ENCODE data around the gene MED1.
"Not testable (repeated sequence)": the region's sequence is repeated elsewhere in the genome, so short reads cannot be mapped to it uniquely, and the experiment has no call there.

MED1 gene

GRCh38 chr17:39450847-39451581 is at the start of gene MED1:
TSS of gene MED1 (minus strand) at chr17:39451263. CDS start at chr17:39451062, 201 bp downstream.
- peak; percentile 99 for DNase-seq (ENCODE audit: low spot score)

- not testable (repeated sequence) for DNase-seq (ENCODE audit: low spot score)
Measured at GRCh38 chr17:39496921-39497320, 45.9 kb upstream of the MED1 start.

- no peak for DNase-seq (ENCODE audit: low spot score)
Measured at GRCh38 chr17:39487946-39488345, 36.9 kb upstream of the MED1 start.

GRCh38 chr17:39487490-39487889 is 36.4 kb upstream of the MED1 start:
- DNase-seq (ENCODE audit: low spot score) = not testable (repeated sequence)

- no peak for DNase-seq (ENCODE audit: low spot score)
Measured at GRCh38 chr17:39486242-39486641, 35.2 kb upstream of the MED1 start.

GRCh38 chr17:39485555-39485954 is 34.5 kb upstream of the MED1 start:
- no peak for DNase-seq (ENCODE audit: low spot score)

GRCh38 chr17:39484178-39484577 is 33.1 kb upstream of the MED1 start:
- no peak for DNase-seq (ENCODE audit: low spot score)

- DNase-seq (ENCODE audit: low spot score) = no peak
Measured at GRCh38 chr17:39483506-39483905, 32.4 kb upstream of the MED1 start.

GRCh38 chr17:39479631-39480030 is 28.6 kb upstream of the MED1 start:
- DNase-seq (ENCODE audit: low spot score) = not testable (repeated sequence)

GRCh38 chr17:39473310-39473709 is 22.2 kb upstream of the MED1 start:
- DNase-seq (ENCODE audit: low spot score) = no peak

GRCh38 chr17:39468610-39469009 is 17.5 kb upstream of the MED1 start:
- not testable (repeated sequence) for DNase-seq (ENCODE audit: low spot score)

- not testable (repeated sequence) for DNase-seq (ENCODE audit: low spot score)
Measured at GRCh38 chr17:39464639-39465181, 13.6 kb upstream of the MED1 start.

- DNase-seq (ENCODE audit: low spot score) = peak; percentile 48
Measured at GRCh38 chr17:39462631-39463375, 11.7 kb upstream of the MED1 start.

GRCh38 chr17:39461926-39462569 is 11.0 kb upstream of the MED1 start:
- DNase-seq (ENCODE audit: low spot score) = no peak

- peak; percentile 100 for DNase-seq (ENCODE audit: low spot score)
Measured at GRCh38 chr17:39461113-39461925, 10.3 kb upstream of the MED1 start, which contains the start of gene CDK12. TSS of gene CDK12 (plus strand) at chr17:39461486. CDS start at chr17:39462072, 586 bp downstream.

- no peak for DNase-seq (ENCODE audit: low spot score)
Measured at GRCh38 chr17:39455919-39456318, 4.9 kb upstream of the MED1 start.

- DNase-seq (ENCODE audit: low spot score) = no peak
Measured at GRCh38 chr17:39450051-39450450, 1.0 kb downstream of the MED1 start.

- no peak for DNase-seq (ENCODE audit: low spot score)
Measured at GRCh38 chr17:39447561-39447960, 3.5 kb downstream of the MED1 start.

GRCh38 chr17:39443326-39443725 is 7.7 kb downstream of the MED1 start:
- DNase-seq (ENCODE audit: low spot score) = no peak

GRCh38 chr17:39439868-39440267 is 11.2 kb downstream of the MED1 start:
- DNase-seq (ENCODE audit: low spot score) = not testable (repeated sequence)

GRCh38 chr17:39429600-39429999 is 21.5 kb downstream of the MED1 start:
- no peak for DNase-seq (ENCODE audit: low spot score)

GRCh38 chr17:39416141-39416540 is 34.9 kb downstream of the MED1 start:
- DNase-seq (ENCODE audit: low spot score) = no peak

Measured in NAMALWA (cell line).